ENCODE results near the gene HAPSTR1. TPM values are rescaled to one million over a fixed set of nuclear protein-coding genes. Genes with fewer than 3 reads are reported as not detected.

Gene HAPSTR1
- total and polyA plus RNA-seq, 2 of the 8 experiments (the other 6 are each of a cell fraction or from before 2014, with no cell fraction given): 11.9 to 66.1 TPM

DNA sequence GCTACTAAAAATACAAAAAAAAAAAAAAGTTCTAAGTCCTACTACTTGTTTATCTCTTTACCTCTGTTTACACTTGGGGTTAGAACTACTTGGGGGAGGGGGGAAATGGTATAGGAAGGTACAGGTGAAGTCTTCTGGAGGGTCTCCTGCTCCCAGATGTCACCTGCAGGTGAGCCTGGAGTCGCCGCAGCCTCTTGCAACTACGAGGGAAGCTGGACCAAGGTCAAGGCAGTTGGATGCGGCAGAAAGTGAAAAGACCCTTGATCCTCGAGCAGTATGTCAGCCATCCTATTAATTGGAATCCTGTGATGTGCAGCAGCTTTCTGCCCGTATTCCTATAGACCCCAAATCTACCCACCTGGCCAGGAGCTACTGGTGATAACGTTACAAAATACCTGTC is 33.0 kb downstream of the HAPSTR1 start:
- DNase-seq (ENCODE audit: low read depth in 1 of 2, low spot score in 2 of 2) (peak in 1 of 2 experiments; percentile 43), FAIRE-seq (no peak)
- no peak overlapping the region for H2AK5ac ChIP-seq (ENCODE audit: low read depth, low read length)
- H4K8ac ChIP-seq (ENCODE audit: extremely low read depth, insufficient read depth, low read length): no peak overlapping the region
- ChIA-PET POLR2A (ENCODE audit: partially characterized antibody) (interaction anchor here (0.8 to 2.6 kb wide), 9 partner anchors 10 to 72 kb away, joined by 3 to 18 read pairs (median 4); partner anchors contain the start of gene HAPSTR1), CTCF (ENCODE audit: partially characterized antibody) (interaction anchor here (0.6 to 6.5 kb wide), 7 partner anchors 11 to 263 kb away, joined by 3 to 39 read pairs (median 3); no protein-coding TSS in a partner anchor)
- peaks cover 0 to 40% of the 10 kb centered on the region in 2 experiments; a peak in 3 of 4 replicates for H3K79me2 ChIP-seq (ENCODE audit: control insufficient read depth in 1 of 2, insufficient read depth in 2 of 2, low read length in 2 of 2)
- H4K20me1 ChIP-seq (replicated peaks in 1 of 2; ENCODE audit: control insufficient read depth in 1 of 2, insufficient read depth in 2 of 2, low read length in 2 of 2): peaks cover 13 to 37% of the 10 kb centered on the region in 2 experiments
- H3K4ac ChIP-seq (replicated peaks; ENCODE audit: insufficient read length, low read depth, low read length): no peak overlapping the region
- H3K4me3 ChIP-seq (ENCODE audit: extremely low read depth in 1 of 4, insufficient read depth in 2 of 4, low read depth in 3 of 4, low read length in 4 of 4): no peak overlapping the region
- H3K79me1 ChIP-seq (ENCODE audit: low read depth, low read length): peaks cover 14% of the 10 kb centered on the region
- no peak overlapping the region for H2BK5ac ChIP-seq (ENCODE audit: low read depth, low read length)
- H2AFZ ChIP-seq (ENCODE audit: low read length): no peak overlapping the region
- no peak overlapping the region for H2BK120ac ChIP-seq (replicated peaks; ENCODE audit: low read depth, low read length)
- no peaks in the 10 kb centered on the region for H3K23me2 ChIP-seq (ENCODE audit: low read depth, low read length)
- no peak overlapping the region for H3K18ac ChIP-seq (ENCODE audit: extremely low read depth, low read length)
- no peaks in the 10 kb centered on the region for H3K27me3 ChIP-seq (replicated peaks in 1 of 4; ENCODE audit: control insufficient read depth in 3 of 4, extremely low read depth in 1 of 4, insufficient read depth in 3 of 4, low read length in 3 of 4)
- H3K4me1 ChIP-seq (replicated peaks in 1 of 4; ENCODE audit: control insufficient read depth in 3 of 4, insufficient read depth in 4 of 4, low read length in 3 of 4): peaks cover 0 to 11% (median 7%) of the 10 kb centered on the region in 4 experiments; a peak in 5 of 7 replicates
- H3K56ac ChIP-seq (replicated peaks; ENCODE audit: insufficient read length, low read depth, low read length): no peak overlapping the region
- H3K9me3 ChIP-seq (ENCODE audit: insufficient read depth in 2 of 2, low read depth in 1 of 2, low read length in 1 of 2): no peaks in the 10 kb centered on the region
- H2BK20ac ChIP-seq (ENCODE audit: low read length): no peak overlapping the region
- H3K36me3 ChIP-seq (ENCODE audit: control insufficient read depth in 2 of 4, insufficient read depth in 4 of 4, low read length in 3 of 4): peaks cover 2 to 5% (median 4%) of the 10 kb centered on the region in 4 experiments; a peak in 2 of 8 replicates
- H3K23ac ChIP-seq (ENCODE audit: insufficient read length): no peak overlapping the region
- no peak overlapping the region for H3K9ac ChIP-seq (replicated peaks in 1 of 4; ENCODE audit: extremely low read depth in 1 of 4, low read depth in 3 of 4, low read length in 3 of 4)
- H3K27ac ChIP-seq (ENCODE audit: low read depth, low read length): no peak overlapping the region
- no peak overlapping the region for H2BK12ac ChIP-seq (ENCODE audit: low read depth, low read length)
- H3K4me2 ChIP-seq (ENCODE audit: insufficient read depth in 1 of 2, low read depth in 2 of 2, low read length in 2 of 2): 0 out of 4 replicates have a peak overlapping the region, but pooled peaks of 1 of the 2 experiments have one; percentile 8
- H2BK15ac ChIP-seq (ENCODE audit: low read length): no peak overlapping the region
- WGBS, 2 experiments (ENCODE audit: extremely low coverage in 1 of 2, insufficient coverage in 1 of 2, insufficient read length in 1 of 2, insufficient replicate concordance in 2 of 2, low coverage in 1 of 2, low lambda C conversion rate in 2 of 2, missing lambda C conversion rate in 1 of 2): 97% methylated on average over 7 of the region's 7 CpGs; no CpG with 5 or more reads in 1 of the 2 experiments
- no peak overlapping the region for H4K91ac ChIP-seq (replicated peaks; ENCODE audit: insufficient read length, low read length)
- TF ChIP-seq KDM1A (IDR thresholded peaks at IDR 0.05; ENCODE audit: borderline replicate concordance, low read length) (no peak), CBX5 (IDR thresholded peaks at IDR 0.05; ENCODE audit: low read depth, low read length) (no peak), SIN3A (conservative IDR thresholded peaks at IDR 0.05 in 1 of 2, IDR thresholded peaks at IDR 0.05 in 1 of 2; ENCODE audit: low read depth in 1 of 2, low read length in 2 of 2) (no peak), SAP30 (IDR thresholded peaks at IDR 0.05; ENCODE audit: insufficient read depth, insufficient replicate concordance, low read length) (no peak)
- no peak overlapping the region for H3K14ac ChIP-seq (ENCODE audit: insufficient read length)
- H4K5ac ChIP-seq (ENCODE audit: insufficient read length, low read depth, low read length): no peak overlapping the region

Data from H1 (cell line).